ENCODE data around the gene CDYL. TPM values are rescaled to one million over a fixed set of nuclear protein-coding genes. Genes with fewer than 3 reads are reported as not detected.
A peak's percentile ranks its signal among the peaks of the same experiment; 100 is the strongest.

Gene CDYL
- total RNA-seq, 1 donor, result 48.4 TPM

DNA sequence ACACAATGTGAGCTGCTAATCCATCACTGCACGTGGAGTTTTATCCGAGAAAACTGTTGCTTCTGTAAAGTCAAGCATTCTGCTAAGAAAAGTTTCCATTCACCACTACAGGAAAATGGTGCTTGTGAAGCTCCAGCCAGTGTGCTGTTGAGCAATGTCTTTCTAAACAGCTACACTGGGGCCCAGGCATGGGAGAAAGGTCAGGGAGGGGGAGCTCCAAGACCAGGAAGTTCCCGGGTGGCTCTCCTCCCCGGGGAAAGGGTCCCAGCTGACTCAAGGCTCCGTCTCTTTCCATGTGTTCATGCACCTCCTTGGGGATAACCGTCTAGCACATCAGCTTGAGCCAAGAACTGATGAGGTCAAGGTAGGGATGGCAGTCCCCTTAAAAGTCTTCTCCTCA, 207.1 kb downstream of the CDYL start:
- H3K4me3 ChIP-seq (ENCODE audit: low read depth, low read length), result no peak overlapping the region
- TF ChIP-seq, protein P1, sequence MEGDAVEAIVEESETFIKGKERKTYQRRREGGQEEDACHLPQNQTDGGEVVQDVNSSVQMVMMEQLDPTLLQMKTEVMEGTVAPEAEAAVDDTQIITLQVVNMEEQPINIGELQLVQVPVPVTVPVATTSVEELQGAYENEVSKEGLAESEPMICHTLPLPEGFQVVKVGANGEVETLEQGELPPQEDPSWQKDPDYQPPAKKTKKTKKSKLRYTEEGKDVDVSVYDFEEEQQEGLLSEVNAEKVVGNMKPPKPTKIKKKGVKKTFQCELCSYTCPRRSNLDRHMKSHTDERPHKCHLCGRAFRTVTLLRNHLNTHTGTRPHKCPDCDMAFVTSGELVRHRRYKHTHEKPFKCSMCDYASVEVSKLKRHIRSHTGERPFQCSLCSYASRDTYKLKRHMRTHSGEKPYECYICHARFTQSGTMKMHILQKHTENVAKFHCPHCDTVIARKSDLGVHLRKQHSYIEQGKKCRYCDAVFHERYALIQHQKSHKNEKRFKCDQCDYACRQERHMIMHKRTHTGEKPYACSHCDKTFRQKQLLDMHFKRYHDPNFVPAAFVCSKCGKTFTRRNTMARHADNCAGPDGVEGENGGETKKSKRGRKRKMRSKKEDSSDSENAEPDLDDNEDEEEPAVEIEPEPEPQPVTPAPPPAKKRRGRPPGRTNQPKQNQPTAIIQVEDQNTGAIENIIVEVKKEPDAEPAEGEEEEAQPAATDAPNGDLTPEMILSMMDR (IDR thresholded peaks at IDR 0.05; ENCODE audit: insufficient read depth, low read length), result no peak
- no peak for DNase-seq (ENCODE audit: low read depth)

DNA sequence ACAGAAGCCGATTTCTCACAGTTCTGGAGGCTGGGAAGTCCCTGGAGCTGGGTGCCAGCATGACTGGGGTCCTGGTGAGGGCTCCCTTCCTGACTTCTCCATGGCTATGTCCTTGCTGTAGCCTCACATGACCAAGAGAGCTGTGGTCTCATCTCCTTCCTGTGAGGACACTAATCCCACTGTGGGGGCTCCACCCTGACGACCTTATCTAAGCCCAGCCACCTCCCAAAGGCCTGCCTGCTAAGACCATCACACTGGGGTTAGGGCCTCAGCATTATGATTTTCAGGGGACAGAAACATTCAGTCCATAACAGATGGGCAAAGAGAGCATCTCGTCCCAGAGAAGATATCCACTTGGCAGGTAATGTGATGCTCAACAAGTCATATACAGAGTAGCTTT, 210.8 kb downstream of the CDYL start:
- H3K4me3 ChIP-seq (ENCODE audit: low read depth, low read length), result no peak overlapping the region
- TF ChIP-seq, protein P1 (IDR thresholded peaks at IDR 0.05; ENCODE audit: insufficient read depth, low read length), result no peak
- DNase-seq (ENCODE audit: low read depth), result no peak

DNA sequence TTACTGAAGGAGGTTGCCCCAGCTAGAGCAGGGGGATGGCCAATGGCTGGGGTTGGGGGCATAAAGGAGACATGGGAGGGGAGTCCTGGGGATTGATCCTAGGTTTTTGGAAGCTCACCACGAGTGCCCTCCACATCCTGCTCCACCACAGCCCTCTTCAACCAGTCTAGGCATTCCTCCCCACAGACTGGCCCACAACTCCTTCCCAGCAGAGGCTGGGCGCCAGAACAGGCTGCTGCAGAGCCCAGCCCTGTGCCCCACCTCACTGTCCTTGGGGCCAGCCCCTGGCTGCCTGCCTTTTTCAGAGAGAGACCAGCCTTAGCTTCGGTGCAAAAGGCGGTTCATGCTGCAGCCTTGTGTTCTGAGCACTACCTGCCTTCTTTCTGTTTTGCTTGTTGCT, 211.2 kb downstream of the CDYL start:
- no peak overlapping the region for H3K4me3 ChIP-seq (ENCODE audit: low read depth, low read length)
- TF ChIP-seq, protein P1 (IDR thresholded peaks at IDR 0.05; ENCODE audit: insufficient read depth, low read length), result no peak
- no peak for DNase-seq (ENCODE audit: low read depth)

DNA sequence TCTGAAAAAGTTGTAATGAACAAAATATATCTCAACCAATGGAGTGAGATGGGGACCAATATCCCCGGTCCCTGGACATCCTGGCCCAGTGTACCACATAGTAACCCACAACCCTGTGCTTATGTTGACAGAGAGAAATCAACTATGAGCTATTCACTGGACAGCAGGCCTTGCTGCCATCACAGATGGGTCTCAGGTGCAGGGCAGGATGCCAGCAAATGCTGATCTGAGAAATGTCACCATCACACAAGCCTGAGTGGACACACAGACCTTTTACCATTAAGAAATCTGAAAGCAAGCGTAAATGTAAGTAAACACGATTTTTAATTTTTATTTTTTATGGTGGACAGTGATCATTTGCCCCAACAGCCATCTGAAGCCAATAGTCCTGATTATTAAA, 218.5 kb downstream of the CDYL start:
- TF ChIP-seq, protein P1 (IDR thresholded peaks at IDR 0.05; ENCODE audit: insufficient read depth, low read length), result no peak
- no peak overlapping the region for H3K4me3 ChIP-seq (ENCODE audit: low read depth, low read length)
- no peak for DNase-seq (ENCODE audit: low read depth)

DNA sequence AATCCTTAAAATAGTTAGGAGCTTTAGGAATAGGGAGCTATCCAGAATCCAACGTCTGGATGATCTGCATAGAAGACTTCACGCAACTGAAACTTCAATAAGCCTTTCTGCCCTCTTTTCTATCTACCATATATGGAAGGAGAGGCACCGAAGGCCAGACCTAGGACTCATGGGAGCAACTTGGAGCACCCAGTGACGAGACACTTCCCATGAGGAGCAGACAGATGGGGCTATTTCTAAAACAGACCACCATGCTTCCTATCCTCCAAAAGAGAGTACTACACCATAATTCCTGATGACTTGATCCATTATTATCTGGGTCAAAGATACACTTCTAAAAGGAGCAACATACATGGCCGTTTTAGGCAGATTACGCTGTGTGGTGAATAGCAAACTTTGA, 221.7 kb downstream of the CDYL start:
- TF ChIP-seq, protein P1 (IDR thresholded peaks at IDR 0.05; ENCODE audit: insufficient read depth, low read length), result no peak
- no peak for DNase-seq (ENCODE audit: low read depth)
- H3K4me3 ChIP-seq (ENCODE audit: low read depth, low read length), result no peak overlapping the region

DNA sequence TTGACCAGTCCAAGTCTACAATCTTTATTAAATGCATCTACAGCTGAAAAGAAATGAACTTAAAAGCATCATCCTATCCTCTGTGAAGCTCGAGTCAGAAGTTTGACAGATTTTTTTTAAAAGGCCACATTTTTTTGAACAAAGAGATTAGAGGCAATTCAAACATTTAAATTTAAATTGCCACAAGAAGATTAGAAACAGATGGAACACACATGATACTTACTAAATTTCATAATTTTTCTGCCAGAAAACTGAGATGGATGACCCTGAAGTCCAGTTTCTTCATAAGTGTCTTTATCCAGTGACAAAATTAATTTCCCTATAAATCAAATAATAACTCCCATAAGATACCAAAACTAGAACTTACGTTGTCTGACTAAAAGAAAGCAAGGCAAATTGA, 223.4 kb downstream of the CDYL start:
- DNase-seq (ENCODE audit: low read depth), result no peak
- TF ChIP-seq, protein P1 (IDR thresholded peaks at IDR 0.05; ENCODE audit: insufficient read depth, low read length), result no peak
- no peak overlapping the region for H3K4me3 ChIP-seq (ENCODE audit: low read depth, low read length)

DNA sequence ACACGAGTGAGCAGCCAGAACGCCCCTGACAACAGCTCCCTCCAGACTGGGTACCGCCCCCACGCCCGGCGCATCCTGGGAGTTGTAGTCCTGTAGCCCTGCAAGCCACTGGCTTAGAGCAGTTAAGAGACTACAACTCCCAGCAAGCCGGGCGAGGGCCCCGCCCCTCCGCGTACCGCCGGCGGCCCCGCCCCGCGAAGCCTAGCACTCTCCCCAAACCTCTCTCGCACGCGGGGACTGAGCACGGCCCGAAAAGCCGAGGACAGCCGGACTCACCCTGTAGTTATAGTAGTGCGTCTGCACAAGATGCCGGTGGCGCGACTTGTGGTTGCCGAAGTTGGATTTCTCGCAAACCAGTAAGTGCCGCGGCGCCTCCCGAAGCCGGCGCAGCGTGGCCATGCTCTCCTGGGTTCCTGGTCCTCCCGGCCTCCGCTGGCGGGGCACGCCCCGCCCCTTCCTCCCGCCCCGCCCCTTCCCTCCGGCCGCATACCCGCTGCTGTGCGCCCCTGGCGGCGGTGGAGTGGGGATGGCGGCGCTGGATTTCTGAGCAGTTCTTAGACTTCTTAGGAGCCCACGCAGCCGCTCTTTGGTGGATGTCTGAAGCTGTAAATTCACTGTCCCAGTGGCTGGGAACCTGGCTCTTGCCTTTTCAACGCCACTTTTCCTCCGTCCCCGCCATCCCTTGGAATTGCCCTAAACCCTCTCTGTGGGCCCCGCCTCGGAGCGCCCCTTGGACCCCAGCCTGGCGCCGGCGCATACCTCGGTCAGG, 227.6 kb downstream of the CDYL start, which contains the start of gene RPP40:
Gene RPP40 (minus strand): TSS at position 434 of the 769 bp plus-strand sequence. CDS start 35 bp downstream, at position 399.
- TF ChIP-seq, protein P1 (IDR thresholded peaks at IDR 0.05; ENCODE audit: insufficient read depth, low read length), result peak; percentile 86
- peak within 1 kb of the TSS; percentile 98 for H3K4me3 ChIP-seq (ENCODE audit: low read depth, low read length)
- peak; percentile 95 for DNase-seq (ENCODE audit: low read depth)

Measured in fibroblast of the aortic adventitia (primary cell).